Thyroid gland (tissue), 4 donors: ENCODE data around the gene PAFAH2. TPM values are rescaled to one million over a fixed set of nuclear protein-coding genes. Genes with fewer than 3 reads are reported as not detected.

Experiments used
- DNase-seq, 2 donors: peaks; one replicate each; pipeline ENCODE4 v3.0.0-alpha.2; 2019
- H3K27ac ChIP-seq, 3 donors: fragments of 200-600 bp; sonication (generic); 1 replicate in 2 of 3; 2 replicates in 1 of 3; pipeline ENCODE4 v1.5.1; 2016 to 2019; ENCODE audit warnings: mild to moderate bottlenecking in 1 of 3, moderate library complexity in 1 of 3
- H3K27me3 ChIP-seq: fragments of 200-600 bp; sonication (generic); one replicate; pipeline ENCODE4 v1.5.1; 2019
- H3K36me3 ChIP-seq, 2 donors: fragments of 200-600 bp; sonication (generic); one replicate each; pipeline ENCODE4 v1.5.1; 2016 to 2019
- H3K4me1 ChIP-seq, 2 donors: fragments of 200-600 bp; sonication (generic); one replicate each; pipeline ENCODE4 v1.5.1; 2017 to 2019
- H3K4me3 ChIP-seq, 3 donors: fragments of 200-600 bp; sonication (generic); replicated peaks in 1 of 3; 1 replicate in 2 of 3; 2 replicates in 1 of 3; pipeline ENCODE4 v1.5.1; 2016; ENCODE audit warnings: mild to moderate bottlenecking in 1 of 3
- H3K9me3 ChIP-seq: fragments of 200-600 bp; sonication (generic); one replicate; pipeline ENCODE4 v1.5.1; 2017
- POLR2A ChIP-seq, 2 donors: fragments of 450-650 bp; IDR thresholded peaks; one replicate each; pipeline ENCODE4 v1.6.1; 2017; ENCODE audit warnings: antibody characterized with exemption in 2 of 2, mild to moderate bottlenecking in 2 of 2, moderate library complexity in 1 of 2
- whole genome bisulfite sequencing, 2 donors: methylation state at CpG; one replicate each; pipeline ENCODE4 v1.1.5; 2017; 5-methylcytosine and 5-hydroxymethylcytosine counted together
- intact Hi-C: fragments of 100-400 bp; cut with DNase I; formaldehyde crosslinking; loops from one replicate; pipeline ENCODE4 v1.15.1; 2023
- total RNA-seq, 4 donors: library from RNA; depleted of rRNA; stranded (reverse); fragments of >200 nt; gene quantifications; one replicate each; pipeline ENCODE4 v1.2.3, GENCODE V29; 2016
- TF ChIP-seq, protein P1 (sequence below), 6 experiments: fragments of 200-600 bp in 3 of 6; fragments of 450-650 bp in 3 of 6; sonication (generic) in 3 of 6; IDR thresholded peaks; one replicate each; pipeline ENCODE4 v1.5.1; 2016 to 2019; ENCODE audit warnings: antibody characterized with exemption in 6 of 6, mild to moderate bottlenecking in 2 of 6, inconsistent platforms in 1 of 6, moderate library complexity in 1 of 6

PAFAH2 gene
- total RNA-seq, 4 donors from 2014 or later: 22.5 to 35.4 (median 30.7) TPM

GRCh38 chr1:26019641-26020315, 21.9 kb upstream of the PAFAH2 start:
- H3K4me3 ChIP-seq: no peak overlapping the region
- no peak for TF ChIP-seq POLR2A (IDR thresholded peaks at IDR 0.05)
- TF ChIP-seq, protein P1, sequence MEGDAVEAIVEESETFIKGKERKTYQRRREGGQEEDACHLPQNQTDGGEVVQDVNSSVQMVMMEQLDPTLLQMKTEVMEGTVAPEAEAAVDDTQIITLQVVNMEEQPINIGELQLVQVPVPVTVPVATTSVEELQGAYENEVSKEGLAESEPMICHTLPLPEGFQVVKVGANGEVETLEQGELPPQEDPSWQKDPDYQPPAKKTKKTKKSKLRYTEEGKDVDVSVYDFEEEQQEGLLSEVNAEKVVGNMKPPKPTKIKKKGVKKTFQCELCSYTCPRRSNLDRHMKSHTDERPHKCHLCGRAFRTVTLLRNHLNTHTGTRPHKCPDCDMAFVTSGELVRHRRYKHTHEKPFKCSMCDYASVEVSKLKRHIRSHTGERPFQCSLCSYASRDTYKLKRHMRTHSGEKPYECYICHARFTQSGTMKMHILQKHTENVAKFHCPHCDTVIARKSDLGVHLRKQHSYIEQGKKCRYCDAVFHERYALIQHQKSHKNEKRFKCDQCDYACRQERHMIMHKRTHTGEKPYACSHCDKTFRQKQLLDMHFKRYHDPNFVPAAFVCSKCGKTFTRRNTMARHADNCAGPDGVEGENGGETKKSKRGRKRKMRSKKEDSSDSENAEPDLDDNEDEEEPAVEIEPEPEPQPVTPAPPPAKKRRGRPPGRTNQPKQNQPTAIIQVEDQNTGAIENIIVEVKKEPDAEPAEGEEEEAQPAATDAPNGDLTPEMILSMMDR (IDR thresholded peaks at IDR 0.05): no peak
- no peaks in the 10 kb centered on the region for H3K9me3 ChIP-seq
- intact Hi-C loops: no loop called here
- DNase-seq: no peak
- no peaks in the 10 kb centered on the region for H3K4me1 ChIP-seq
- H3K36me3 ChIP-seq: no peaks in the 10 kb centered on the region
- H3K27me3 ChIP-seq: no peaks in the 10 kb centered on the region
- H3K27ac ChIP-seq: no peak overlapping the region
- 66 to 74% methylated on average over 8 of the region's 8 CpGs for WGBS, 2 donors

DNA sequence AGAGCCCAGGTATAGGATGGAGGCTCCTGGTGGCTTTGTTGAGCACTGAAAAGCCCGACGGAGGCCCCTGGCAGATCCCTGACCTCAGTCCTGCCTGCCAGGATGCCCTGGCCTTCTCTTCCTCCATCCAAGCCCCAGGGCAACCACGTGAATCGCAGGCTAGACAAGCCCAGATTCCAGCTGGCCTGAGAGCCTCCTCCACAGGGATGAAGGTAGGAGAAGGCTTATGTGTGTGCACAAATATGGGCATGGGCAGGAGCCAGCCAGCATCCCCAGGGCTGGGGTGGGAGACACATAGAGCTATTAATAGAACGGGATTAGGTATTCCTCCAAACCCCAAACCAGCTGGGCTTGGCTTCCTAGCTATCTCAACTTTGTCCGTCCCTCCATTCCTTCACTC, 19.7 kb upstream of the PAFAH2 start:
- H3K4me3 ChIP-seq: no peak overlapping the region
- H3K27me3 ChIP-seq: no peaks in the 10 kb centered on the region
- H3K9me3 ChIP-seq: no peaks in the 10 kb centered on the region
- no peak for TF ChIP-seq POLR2A (IDR thresholded peaks at IDR 0.05)
- TF ChIP-seq, protein P1 (IDR thresholded peaks at IDR 0.05): no peak
- no peaks in the 10 kb centered on the region for H3K4me1 ChIP-seq
- H3K27ac ChIP-seq: no peak overlapping the region
- WGBS, 2 donors: 72 to 81% methylated on average over 6 of the region's 6 CpGs
- no peak for DNase-seq
- H3K36me3 ChIP-seq: no peaks in the 10 kb centered on the region
- intact Hi-C loops: no loop called here

GRCh38 chr1:26016953-26017545, 19.2 kb upstream of the PAFAH2 start:
- H3K4me1 ChIP-seq: no peaks in the 10 kb centered on the region
- WGBS, 2 donors: 63 to 76% methylated on average over 6 of the region's 6 CpGs
- H3K27me3 ChIP-seq: no peaks in the 10 kb centered on the region
- H3K4me3 ChIP-seq: no peak overlapping the region
- intact Hi-C loops: no loop called here
- TF ChIP-seq, protein P1 (IDR thresholded peaks at IDR 0.05): no peak
- TF ChIP-seq POLR2A (IDR thresholded peaks at IDR 0.05): no peak
- no peaks in the 10 kb centered on the region for H3K9me3 ChIP-seq
- H3K36me3 ChIP-seq: no peaks in the 10 kb centered on the region
- no peak overlapping the region for H3K27ac ChIP-seq
- no peak for DNase-seq

DNA sequence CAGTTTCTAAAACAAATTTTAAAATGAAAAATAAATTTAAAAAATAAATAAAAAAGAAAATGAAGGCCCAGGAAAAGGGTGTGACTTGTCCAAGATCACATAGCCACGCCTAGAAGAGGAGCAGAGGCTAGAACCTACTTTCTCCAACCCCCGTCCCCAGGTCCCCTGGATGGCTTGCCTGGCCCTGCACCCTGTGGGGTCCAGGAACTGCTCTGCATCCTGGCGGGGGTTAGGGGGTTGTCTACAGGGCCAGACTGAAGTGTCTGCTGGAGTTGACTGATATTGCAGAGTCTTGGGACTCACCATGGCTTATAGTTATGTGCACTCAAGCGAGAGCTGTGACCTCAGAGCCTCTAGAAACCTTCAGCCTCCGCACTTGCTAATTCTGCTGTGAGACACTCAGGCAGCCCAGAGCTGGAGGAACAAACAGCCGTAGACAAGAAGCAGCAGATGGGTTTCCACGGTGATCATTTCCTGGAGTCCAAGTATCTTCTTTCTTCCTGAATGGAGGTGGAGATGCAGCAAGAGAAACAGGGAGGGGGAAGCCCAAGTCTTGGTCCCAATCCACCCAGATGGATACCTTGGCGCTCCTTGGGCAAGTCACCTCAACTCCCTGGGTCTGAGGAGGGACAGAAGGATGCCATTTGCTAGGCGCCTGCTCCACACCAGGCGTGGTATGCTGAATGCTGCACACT, 18.5 kb upstream of the PAFAH2 start:
- WGBS, 2 donors: 84 to 89% methylated on average over 9 to 10 of the region's 10 CpGs
- Histone ChIP-seq H3K4me3 (no peak overlapping the region), H3K27ac (no peak overlapping the region), H3K27me3 (no peaks in the 10 kb centered on the region), H3K4me1 (no peaks in the 10 kb centered on the region), H3K9me3 (no peaks in the 10 kb centered on the region), H3K36me3 (no peaks in the 10 kb centered on the region)
- TF ChIP-seq, protein P1 (IDR thresholded peaks at IDR 0.05): no peak
- no peak for TF ChIP-seq POLR2A (IDR thresholded peaks at IDR 0.05)
- intact Hi-C loops: no loop called here
- DNase-seq: no peak

DNA sequence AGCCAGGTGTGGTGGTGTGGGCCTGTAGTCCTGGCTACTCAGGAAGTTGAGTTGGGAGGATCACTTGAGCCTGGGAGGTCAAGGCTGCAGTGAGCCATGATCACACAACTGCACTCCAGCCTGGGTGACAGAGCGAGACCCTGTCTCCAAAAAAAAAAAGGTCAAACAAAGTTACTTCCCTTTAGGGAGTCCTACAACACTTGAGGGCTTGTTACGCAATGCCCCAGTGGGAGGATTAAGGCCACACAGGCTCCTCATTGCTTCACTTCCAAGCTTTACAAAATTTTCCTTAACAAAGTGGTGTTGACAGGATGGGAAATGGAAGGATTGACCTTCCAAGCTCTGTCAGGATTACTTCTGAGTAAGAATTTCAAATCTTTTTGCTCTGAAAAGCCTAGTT, 17.5 kb upstream of the PAFAH2 start:
- intact Hi-C loops: no loop called here
- WGBS, 2 donors: 85 to 93% methylated on average over 2 of the region's 2 CpGs
- no peaks in the 10 kb centered on the region for H3K4me1 ChIP-seq
- no peaks in the 10 kb centered on the region for H3K36me3 ChIP-seq
- H3K27me3 ChIP-seq: no peaks in the 10 kb centered on the region
- no peak for DNase-seq
- TF ChIP-seq POLR2A (IDR thresholded peaks at IDR 0.05): no peak
- TF ChIP-seq, protein P1 (IDR thresholded peaks at IDR 0.05): no peak
- no peaks in the 10 kb centered on the region for H3K9me3 ChIP-seq
- H3K4me3 ChIP-seq: no peak overlapping the region
- H3K27ac ChIP-seq: no peak overlapping the region
